22Rv1 (cell line): ENCODE data around the gene HS3ST3A1.

Experiments
- CTCF ChIP-seq: fragments of 450-650 bp; IDR thresholded peaks from 2 replicates; pipeline ENCODE4 v1.5.1; 2017; ENCODE audit warnings: mild to moderate bottlenecking
- ZFX ChIP-seq: fragments of 450-650 bp; IDR thresholded peaks from 2 replicates; pipeline ENCODE4 v1.6.1; 2017; ENCODE audit warnings: antibody characterized with exemption, borderline replicate concordance

GRCh38 chr17:13599168-13599577 lies 2.6 kb downstream of the HS3ST3A1 start:
- TF ChIP-seq CTCF (no peak), ZFX (no peak)
